Hematopoietic multipotent progenitor cell treated with erythropoietin and hydrocortisone succinate and interleukin-3 and kit ligand, for 17 days (in vitro differentiated cells): ENCODE results near the gene MAN2A2.

Source experiments
- DNase-seq: peaks from one replicate; pipeline ENCODE4 v3.0.0-alpha.2; 2015; ENCODE audit warnings: low spot score

The MAN2A2 gene

DNA sequence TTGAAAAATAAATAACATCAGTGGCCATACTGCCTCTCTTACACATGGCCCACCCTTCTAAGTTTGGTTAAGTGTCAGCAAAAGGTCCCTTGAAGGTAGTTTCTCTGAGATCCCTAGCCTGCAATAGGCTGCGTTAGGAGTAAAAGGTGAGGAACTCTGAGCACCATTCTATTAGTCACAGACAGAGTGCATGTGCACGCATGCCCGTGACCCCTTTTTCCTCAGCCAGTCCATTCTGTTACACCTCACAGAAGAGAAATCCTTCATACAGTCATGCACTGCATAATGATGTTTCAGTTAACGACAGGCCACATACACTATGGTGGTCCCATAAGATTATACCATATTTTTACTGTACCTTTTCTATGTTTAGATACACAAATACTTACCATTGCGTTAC, 64.1 kb downstream of the MAN2A2 start:
- no peak for DNase-seq

DNA sequence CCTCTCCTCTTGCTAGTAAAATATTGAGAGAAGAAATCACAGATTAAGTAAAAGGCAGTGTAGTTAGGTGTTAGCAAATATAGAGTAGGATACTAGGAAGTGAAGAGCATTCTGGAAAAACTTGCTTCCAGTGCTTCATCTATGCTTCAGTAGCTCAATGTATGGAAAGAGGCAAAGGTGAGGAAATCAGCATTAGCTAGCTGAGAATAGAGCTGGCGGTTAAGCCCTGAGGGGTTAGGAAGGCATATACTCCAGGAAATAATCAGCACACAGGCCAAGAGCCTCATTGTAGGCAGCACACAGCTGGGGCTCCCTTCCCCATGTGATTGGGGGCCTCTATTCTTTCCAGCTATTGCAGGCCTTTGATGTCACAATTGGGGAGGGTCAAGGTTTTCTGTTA, 65.3 kb downstream of the MAN2A2 start:
- DNase-seq = no peak

GRCh38 chr15:90970274-90970673, 67.2 kb downstream of the MAN2A2 start:
- DNase-seq = no peak

DNA sequence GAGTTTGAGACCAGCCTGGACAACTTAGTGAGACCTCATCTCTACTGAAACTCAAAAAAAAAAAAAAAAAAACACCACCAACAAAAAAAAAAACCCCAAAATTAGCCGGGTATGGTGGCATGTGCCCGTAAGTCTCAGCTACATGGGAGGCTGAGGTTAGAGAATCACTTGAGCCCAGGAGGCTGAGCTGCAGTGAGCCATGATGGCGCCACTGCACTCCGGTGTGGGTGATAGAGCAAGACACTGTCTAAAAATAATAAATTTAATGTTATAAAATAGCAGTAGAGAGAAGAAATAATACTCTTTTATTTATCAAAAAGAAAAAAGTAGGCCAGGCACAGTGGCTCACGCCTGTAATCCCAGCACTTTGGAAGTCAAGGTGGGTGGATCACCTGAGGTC, 69.0 kb downstream of the MAN2A2 start:
- DNase-seq = no peak
